K562 (cell line): ENCODE data around the gene CDC27. TPM values are rescaled to one million over a fixed set of nuclear protein-coding genes. Genes with fewer than 3 reads are reported as not detected.

ENCODE experiments used
- BCOR ChIP-seq: fragments of 450-650 bp; IDR thresholded peaks from 2 replicates; pipeline ENCODE4 v1.6.1; 2016
- CHD2 ChIP-seq: IDR thresholded peaks from 2 replicates; pipeline ENCODE4 v1.6.1; 2011; ENCODE audit warnings: low read depth, low read length
- FOXP1 ChIP-seq: sonication (generic); formaldehyde crosslinking; IDR thresholded peaks from 2 replicates; pipeline ENCODE4 v1.8.0; 2022; ENCODE audit warnings: mild to moderate bottlenecking, missing genetic modification reagents
- MEF2D ChIP-seq: conservative IDR thresholded peaks from 2 replicates; pipeline ENCODE4 v1.6.1; 2016; ENCODE audit warnings: low read depth, missing genetic modification characterization, missing compliant biosample characterization
- RBM14 ChIP-seq: fragments of 200-400 bp; formaldehyde crosslinking; IDR thresholded peaks from 2 replicates; pipeline ENCODE4 v1.6.1; 2018; ENCODE audit warnings: low read depth, mild to moderate bottlenecking, low read length, moderate library complexity, borderline replicate concordance; ENCODE audit not compliant: insufficient read depth
- SP2 ChIP-seq: IDR thresholded peaks from 2 replicates; pipeline ENCODE4 v1.6.1; 2011; ENCODE audit warnings: mild to moderate bottlenecking, low read depth, low read length, moderate library complexity; ENCODE audit not compliant: poor library complexity, severe bottlenecking; ENCODE audit errors: extremely low read depth
- TBL1XR1 ChIP-seq, 2 experiments: IDR thresholded peaks; 2 replicates each; pipeline ENCODE4 v1.6.1; 2012; ENCODE audit warnings: improper control_type of control experiment in 2 of 2, low read length in 2 of 2, mild to moderate bottlenecking in 1 of 2
- TSC22D4 ChIP-seq: fragments of 450-650 bp; IDR thresholded peaks from 2 replicates; pipeline ENCODE4 v1.6.1; 2016; ENCODE audit warnings: missing genetic modification characterization, missing biosample characterization, control low read depth
- ZNF76 ChIP-seq: fragments of 250-450 bp; sonication (Bioruptor Pico); IDR thresholded peaks from 2 replicates; pipeline ENCODE4 v1.4.0; 2020; ENCODE audit warnings: mild to moderate bottlenecking, moderate library complexity, borderline replicate concordance
- ZNF830 ChIP-seq: fragments of 250-450 bp; sonication (Bioruptor Pico); IDR thresholded peaks from 2 replicates; pipeline ENCODE4 v1.5.0; 2021; ENCODE audit warnings: mild to moderate bottlenecking
- polyA plus RNA-seq, 8 experiments: library from polyadenylated mRNA; depleted of rRNA in 4 of 8; stranded (reverse) in 5 of 8; unstranded in 3 of 8; fragments of >200 nt; fragmentation: Nextera tagmentation in 2 of 8; fragmentation: Illumina TruSeq in 1 of 8; extraction: Ambion mirVana in 2 of 8; extraction: Trizol in 1 of 8; gene quantifications; 2 replicates each; pipeline versions ENCODE4 v1.2.1 to v1.2.3, GENCODE V29; 2011 to 2014; ENCODE audit warnings: inconsistent platforms in 1 of 8, missing spikeins in 1 of 8
- total RNA-seq, 7 experiments: library from RNA; depleted of rRNA in 6 of 7; stranded (reverse); fragments of >200 nt in 6 of 7; fragmentation: Illumina TruSeq in 2 of 7; extraction: Trizol in 2 of 7; gene quantifications; 2 replicates each; pipeline versions ENCODE4 v1.2.1 to v1.2.3, GENCODE V29; 2011 to 2021; ENCODE audit warnings: low replicate concordance in 1 of 7
- TF ChIP-seq, protein P1 (sequence below): sonication (generic); formaldehyde crosslinking; IDR thresholded peaks from 2 replicates; pipeline ENCODE4 v1.8.0; 2022; ENCODE audit warnings: mild to moderate bottlenecking, missing genetic modification reagents
- TF ChIP-seq, protein P2 (sequence below): fragments of 450-650 bp; IDR thresholded peaks from 2 replicates; pipeline ENCODE4 v1.6.1; 2017; ENCODE audit warnings: antibody characterized with exemption, mild to moderate bottlenecking
- TF ChIP-seq, protein P3 (sequence below): fragments of 450-650 bp; formaldehyde crosslinking; IDR thresholded peaks from 2 replicates; pipeline ENCODE4 v1.4.0; 2020; ENCODE audit warnings: mild to moderate bottlenecking, moderate library complexity
- TF ChIP-seq, protein P4 (sequence below): fragments of 250-450 bp; sonication (Bioruptor Pico); IDR thresholded peaks from 2 replicates; pipeline ENCODE4 v1.5.0; 2021

CDC27 gene
- total and polyA plus RNA-seq, 9 of the 15 experiments (the other 6 are each of a cell fraction or from before 2014, with no cell fraction given) = 28.6 to 155 (median 94.1) TPM

DNA sequence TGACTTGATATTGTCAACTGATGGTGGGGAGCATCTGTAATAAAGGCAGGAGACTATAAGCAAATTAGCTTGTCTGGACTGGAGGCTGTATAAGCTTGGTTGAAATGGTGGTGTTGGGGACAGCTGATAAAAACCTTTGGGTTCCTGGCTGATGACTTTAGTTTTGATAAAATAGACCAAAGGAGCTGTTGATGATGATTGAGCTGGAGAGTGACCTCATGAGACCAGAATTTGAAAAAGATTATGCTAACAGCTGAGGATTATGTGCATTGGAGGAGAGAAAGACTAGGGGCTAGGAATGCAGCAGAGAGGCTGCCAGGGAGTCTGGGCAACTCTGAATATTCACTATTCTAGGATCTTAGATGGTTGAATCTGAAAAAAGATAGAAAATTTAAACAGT, 8.7 kb upstream of the CDC27 start (continued):
- no peak for TF ChIP-seq CHD2
- TF ChIP-seq, protein P1, sequence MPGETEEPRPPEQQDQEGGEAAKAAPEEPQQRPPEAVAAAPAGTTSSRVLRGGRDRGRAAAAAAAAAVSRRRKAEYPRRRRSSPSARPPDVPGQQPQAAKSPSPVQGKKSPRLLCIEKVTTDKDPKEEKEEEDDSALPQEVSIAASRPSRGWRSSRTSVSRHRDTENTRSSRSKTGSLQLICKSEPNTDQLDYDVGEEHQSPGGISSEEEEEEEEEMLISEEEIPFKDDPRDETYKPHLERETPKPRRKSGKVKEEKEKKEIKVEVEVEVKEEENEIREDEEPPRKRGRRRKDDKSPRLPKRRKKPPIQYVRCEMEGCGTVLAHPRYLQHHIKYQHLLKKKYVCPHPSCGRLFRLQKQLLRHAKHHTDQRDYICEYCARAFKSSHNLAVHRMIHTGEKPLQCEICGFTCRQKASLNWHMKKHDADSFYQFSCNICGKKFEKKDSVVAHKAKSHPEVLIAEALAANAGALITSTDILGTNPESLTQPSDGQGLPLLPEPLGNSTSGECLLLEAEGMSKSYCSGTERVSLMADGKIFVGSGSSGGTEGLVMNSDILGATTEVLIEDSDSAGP (CRISPR knock-in tag) = no peak
- no peak for TF ChIP-seq TSC22D4 (tag)
- TF ChIP-seq, protein P2, sequence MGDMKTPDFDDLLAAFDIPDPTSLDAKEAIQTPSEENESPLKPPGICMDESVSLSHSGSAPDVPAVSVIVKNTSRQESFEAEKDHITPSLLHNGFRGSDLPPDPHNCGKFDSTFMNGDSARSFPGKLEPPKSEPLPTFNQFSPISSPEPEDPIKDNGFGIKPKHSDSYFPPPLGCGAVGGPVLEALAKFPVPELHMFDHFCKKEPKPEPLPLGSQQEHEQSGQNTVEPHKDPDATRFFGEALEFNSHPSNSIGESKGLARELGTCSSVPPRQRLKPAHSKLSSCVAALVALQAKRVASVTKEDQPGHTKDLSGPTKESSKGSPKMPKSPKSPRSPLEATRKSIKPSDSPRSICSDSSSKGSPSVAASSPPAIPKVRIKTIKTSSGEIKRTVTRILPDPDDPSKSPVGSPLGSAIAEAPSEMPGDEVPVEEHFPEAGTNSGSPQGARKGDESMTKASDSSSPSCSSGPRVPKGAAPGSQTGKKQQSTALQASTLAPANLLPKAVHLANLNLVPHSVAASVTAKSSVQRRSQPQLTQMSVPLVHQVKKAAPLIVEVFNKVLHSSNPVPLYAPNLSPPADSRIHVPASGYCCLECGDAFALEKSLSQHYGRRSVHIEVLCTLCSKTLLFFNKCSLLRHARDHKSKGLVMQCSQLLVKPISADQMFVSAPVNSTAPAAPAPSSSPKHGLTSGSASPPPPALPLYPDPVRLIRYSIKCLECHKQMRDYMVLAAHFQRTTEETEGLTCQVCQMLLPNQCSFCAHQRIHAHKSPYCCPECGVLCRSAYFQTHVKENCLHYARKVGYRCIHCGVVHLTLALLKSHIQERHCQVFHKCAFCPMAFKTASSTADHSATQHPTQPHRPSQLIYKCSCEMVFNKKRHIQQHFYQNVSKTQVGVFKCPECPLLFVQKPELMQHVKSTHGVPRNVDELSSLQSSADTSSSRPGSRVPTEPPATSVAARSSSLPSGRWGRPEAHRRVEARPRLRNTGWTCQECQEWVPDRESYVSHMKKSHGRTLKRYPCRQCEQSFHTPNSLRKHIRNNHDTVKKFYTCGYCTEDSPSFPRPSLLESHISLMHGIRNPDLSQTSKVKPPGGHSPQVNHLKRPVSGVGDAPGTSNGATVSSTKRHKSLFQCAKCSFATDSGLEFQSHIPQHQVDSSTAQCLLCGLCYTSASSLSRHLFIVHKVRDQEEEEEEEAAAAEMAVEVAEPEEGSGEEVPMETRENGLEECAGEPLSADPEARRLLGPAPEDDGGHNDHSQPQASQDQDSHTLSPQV = 0 out of 2 replicates have a peak, but pooled peaks have one; percentile 23
- TF ChIP-seq RBM14 = no peak
- TF ChIP-seq TBL1XR1 (IDR thresholded peaks at IDR 0.05; ENCODE audit: low read length in 2 of 2) = peak in 1 of 2 experiments; percentile 72; a peak in 2 of 4 replicates
- no peak for TF ChIP-seq FOXP1 (CRISPR knock-in tag)
- 0 out of 2 replicates have a peak, but pooled peaks have one; percentile 17 for TF ChIP-seq BCOR
- TF ChIP-seq ZNF830 = no peak
- TF ChIP-seq, protein P3, sequence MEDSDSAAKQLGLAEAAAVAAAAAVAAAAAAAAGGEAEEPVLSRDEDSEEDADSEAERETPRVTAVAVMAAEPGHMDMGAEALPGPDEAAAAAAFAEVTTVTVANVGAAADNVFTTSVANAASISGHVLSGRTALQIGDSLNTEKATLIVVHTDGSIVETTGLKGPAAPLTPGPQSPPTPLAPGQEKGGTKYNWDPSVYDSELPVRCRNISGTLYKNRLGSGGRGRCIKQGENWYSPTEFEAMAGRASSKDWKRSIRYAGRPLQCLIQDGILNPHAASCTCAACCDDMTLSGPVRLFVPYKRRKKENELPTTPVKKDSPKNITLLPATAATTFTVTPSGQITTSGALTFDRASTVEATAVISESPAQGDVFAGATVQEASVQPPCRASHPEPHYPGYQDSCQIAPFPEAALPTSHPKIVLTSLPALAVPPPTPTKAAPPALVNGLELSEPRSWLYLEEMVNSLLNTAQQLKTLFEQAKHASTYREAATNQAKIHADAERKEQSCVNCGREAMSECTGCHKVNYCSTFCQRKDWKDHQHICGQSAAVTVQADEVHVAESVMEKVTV = no peak
- no peak for TF ChIP-seq ZNF76 (CRISPR knock-in tag)
- TF ChIP-seq, protein P4, sequence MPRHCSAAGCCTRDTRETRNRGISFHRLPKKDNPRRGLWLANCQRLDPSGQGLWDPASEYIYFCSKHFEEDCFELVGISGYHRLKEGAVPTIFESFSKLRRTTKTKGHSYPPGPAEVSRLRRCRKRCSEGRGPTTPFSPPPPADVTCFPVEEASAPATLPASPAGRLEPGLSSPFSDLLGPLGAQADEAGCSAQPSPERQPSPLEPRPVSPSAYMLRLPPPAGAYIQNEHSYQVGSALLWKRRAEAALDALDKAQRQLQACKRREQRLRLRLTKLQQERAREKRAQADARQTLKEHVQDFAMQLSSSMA (CRISPR knock-in tag) = no peak
- no peak for TF ChIP-seq MEF2D (tag)
- no peak for TF ChIP-seq SP2
